Inflammatory macrophage (primary cell): Measurements from ENCODE around the gene PCSK7.
A peak's percentile ranks its signal among the peaks of the same experiment; 100 is the strongest.
"Not testable (repeated sequence)": the region's sequence is repeated elsewhere in the genome, so short reads cannot be mapped to it uniquely, and the experiment has no call there.

ENCODE experiments used
- DNase-seq, 2 donors: peaks; one replicate each; pipeline ENCODE4 v3.0.0-alpha.2; 2020 to 2022

The PCSK7 gene

GRCh38 chr11:117197006-117197405 lies 34.9 kb downstream of the PCSK7 start:
- no peak for DNase-seq

GRCh38 chr11:117195761-117196160 lies 36.1 kb downstream of the PCSK7 start:
- DNase-seq, result no peak

GRCh38 chr11:117195258-117195657 lies 36.6 kb downstream of the PCSK7 start:
- peak in 1 of 2 donors; percentile 60 for DNase-seq

- DNase-seq, result no peak
Measured at GRCh38 chr11:117194267-117194666, 37.6 kb downstream of the PCSK7 start.

GRCh38 chr11:117193130-117194020 lies 38.5 kb downstream of the PCSK7 start:
- no peak for DNase-seq

- no peak for DNase-seq
Measured at GRCh38 chr11:117192401-117192875, 39.4 kb downstream of the PCSK7 start.

- no peak for DNase-seq
Measured at GRCh38 chr11:117191680-117192400, 40.0 kb downstream of the PCSK7 start.

- no peak for DNase-seq
Measured at GRCh38 chr11:117189941-117190544, 41.8 kb downstream of the PCSK7 start.

- peak; percentile 95 to 97 for DNase-seq
Measured at GRCh38 chr11:117189191-117189940, 42.5 kb downstream of the PCSK7 start.

- peak; percentile 70 to 84 for DNase-seq
Measured at GRCh38 chr11:117188620-117189081, 43.2 kb downstream of the PCSK7 start.

- no peak for DNase-seq
Measured at GRCh38 chr11:117187799-117188481, 43.9 kb downstream of the PCSK7 start.

GRCh38 chr11:117187428-117187798 lies 44.5 kb downstream of the PCSK7 start:
- DNase-seq, result no peak

GRCh38 chr11:117187007-117187406 lies 44.9 kb downstream of the PCSK7 start:
- no peak for DNase-seq

GRCh38 chr11:117186431-117186761 lies 45.5 kb downstream of the PCSK7 start:
- no peak for DNase-seq

- DNase-seq, result peak; percentile 58 to 72
Measured at GRCh38 chr11:117185736-117186430, 46.0 kb downstream of the PCSK7 start.

- DNase-seq, result no peak
Measured at GRCh38 chr11:117183724-117184349, 48.0 kb downstream of the PCSK7 start.

GRCh38 chr11:117183178-117183577 lies 48.7 kb downstream of the PCSK7 start:
- not testable (repeated sequence) for DNase-seq

- DNase-seq, result no peak
Measured at GRCh38 chr11:117182551-117182935, 49.3 kb downstream of the PCSK7 start.

GRCh38 chr11:117181586-117182550 lies 50.0 kb downstream of the PCSK7 start:
- DNase-seq, result no peak
